Hematopoietic multipotent progenitor cell treated with erythropoietin and hydrocortisone succinate and interleukin-3 and kit ligand, for 4 days (in vitro differentiated cells): ENCODE measurements around the gene SMIM5.
"Not testable (repeated sequence)": the region's sequence is repeated elsewhere in the genome, so short reads cannot be mapped to it uniquely, and the experiment has no call there.

Source experiments
- DNase-seq: peaks from one replicate; pipeline ENCODE4 v3.0.0-alpha.2; 2015

The SMIM5 gene

GRCh38 chr17:75626496-75627038 lies 6.7 kb upstream of the SMIM5 start:
- no peak for DNase-seq

DNA sequence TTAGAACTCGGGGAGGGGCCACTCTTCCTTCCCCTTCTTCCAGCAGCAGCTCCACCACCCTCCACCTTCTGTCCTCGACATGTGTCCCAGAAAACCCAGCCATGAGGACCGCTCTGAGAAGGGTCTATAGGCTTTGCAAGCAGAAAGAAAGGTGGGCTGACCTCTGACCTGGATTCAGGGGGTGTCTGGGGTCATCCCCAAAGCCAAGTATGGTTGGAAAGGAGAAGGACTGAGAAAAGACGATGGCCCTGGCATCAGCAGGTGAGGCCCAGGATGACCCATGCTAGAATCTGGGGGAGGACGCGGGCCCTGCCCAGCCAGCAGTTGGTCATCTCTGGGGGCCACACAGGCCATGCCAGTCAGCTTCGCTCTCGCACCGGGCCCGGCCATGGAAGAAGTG lies 6.1 kb upstream of the SMIM5 start:
- DNase-seq = no peak

DNA sequence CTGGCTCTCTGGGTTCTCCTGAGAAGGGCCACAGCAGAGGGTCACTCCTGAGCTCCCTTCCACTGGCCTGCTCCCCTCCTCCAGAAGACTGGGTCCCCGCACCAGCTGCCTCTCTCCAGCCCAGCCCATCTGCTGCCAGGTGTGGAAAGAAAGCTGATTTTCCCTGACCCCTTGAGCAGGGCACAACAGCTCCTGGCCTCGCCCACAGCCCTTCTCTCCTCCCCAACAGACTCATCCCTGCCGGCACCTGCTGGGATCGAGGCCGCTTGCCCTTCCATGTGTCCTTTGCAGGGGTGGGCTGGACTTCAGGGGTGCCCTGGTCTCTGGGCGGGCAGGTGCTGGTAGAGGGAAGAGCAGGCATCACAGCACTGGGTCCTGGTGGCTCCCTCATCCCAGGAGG lies 4.8 kb upstream of the SMIM5 start:
- no peak for DNase-seq

DNA sequence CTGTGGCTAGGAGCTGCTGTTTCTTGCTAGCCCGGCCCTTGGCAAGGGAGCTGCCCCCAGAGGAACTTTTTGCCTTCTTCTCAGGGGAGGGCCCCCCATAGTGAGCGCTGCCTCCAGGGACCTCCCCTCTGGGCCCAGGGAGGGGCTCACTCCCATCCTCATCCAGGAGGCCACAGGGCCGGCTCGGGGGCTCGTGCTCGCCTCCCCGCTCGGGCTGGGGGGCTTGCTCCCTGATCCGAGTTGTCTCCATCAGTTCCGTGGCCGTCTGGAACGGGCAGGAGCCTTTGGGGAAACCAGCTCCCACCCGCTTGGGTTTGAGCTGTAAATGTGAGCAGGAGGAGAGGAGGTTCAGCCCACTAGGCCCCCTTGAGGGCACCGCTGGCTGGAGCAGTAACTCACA lies 4.1 kb upstream of the SMIM5 start:
- no peak for DNase-seq

DNA sequence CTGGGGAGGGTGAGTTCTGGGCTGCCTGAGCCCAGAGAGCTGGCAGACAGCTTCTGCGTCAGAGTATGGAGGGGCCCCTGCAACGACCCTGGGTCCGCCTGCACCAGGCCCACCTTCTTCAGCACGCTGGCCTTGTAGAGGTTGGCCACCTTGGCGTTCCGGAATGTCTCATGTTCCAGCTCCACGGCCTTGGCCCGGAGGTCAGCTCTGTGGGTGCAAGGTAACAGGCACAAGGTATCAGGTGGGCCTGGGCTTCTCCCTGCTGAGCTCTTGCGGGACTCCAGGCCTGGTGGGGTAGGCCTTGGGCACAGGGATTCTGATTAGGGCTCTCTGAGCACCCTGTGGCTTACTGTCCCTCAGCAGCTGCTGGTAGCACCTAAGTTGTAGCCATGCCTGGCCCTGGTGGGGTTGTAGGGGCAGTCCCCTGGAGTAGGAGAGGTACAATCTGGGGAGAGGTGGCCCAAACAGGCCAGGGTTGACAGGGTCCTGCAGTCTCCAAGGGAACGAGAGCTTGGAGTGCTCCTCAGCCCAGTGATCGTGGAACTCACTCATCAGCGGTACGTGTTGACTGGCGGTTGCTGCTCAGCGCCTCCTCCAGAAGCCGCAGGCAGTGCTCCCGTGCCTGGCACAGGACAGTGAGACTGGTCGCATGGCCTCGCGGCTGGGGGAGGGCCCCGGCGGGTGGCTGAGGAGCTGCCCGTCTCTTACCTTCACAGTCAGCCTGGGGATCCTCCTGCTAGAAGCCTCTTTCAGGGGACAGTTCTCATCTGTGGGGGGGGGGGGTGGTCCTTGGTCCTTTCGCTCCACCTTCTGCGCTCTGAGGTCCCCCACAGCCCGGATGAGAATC lies 2.9 kb upstream of the SMIM5 start:
- no peak for DNase-seq

DNA sequence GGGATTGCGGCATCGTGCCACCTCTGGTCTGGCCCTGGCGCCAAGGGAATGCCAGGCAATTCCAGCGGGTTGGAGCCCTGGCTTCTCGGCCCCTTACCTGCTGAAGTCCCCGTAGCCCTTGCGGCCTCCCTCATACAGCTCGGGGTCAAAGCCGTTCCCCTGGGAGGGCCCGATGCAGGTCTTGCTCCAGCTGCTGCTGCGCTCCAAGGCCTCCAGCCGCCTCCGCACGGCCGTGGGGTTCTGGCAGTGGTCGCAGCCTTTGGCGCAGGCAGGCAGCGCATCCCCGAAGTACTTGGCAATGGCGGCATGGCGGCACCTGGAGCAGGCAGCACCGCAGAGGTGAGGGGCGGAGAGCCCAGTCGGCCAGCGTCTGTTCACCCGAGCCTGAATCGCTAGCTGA lies 1.9 kb upstream of the SMIM5 start:
- DNase-seq = no peak

GRCh38 chr17:75632428-75632827 lies 806 bp upstream of the SMIM5 start:
- no peak for DNase-seq

- peak; percentile 96 for DNase-seq
Measured at GRCh38 chr17:75633486-75634375, 497 bp downstream of the SMIM5 start.

- DNase-seq = no peak
Measured at GRCh38 chr17:75634376-75634740, 1.1 kb downstream of the SMIM5 start.

DNA sequence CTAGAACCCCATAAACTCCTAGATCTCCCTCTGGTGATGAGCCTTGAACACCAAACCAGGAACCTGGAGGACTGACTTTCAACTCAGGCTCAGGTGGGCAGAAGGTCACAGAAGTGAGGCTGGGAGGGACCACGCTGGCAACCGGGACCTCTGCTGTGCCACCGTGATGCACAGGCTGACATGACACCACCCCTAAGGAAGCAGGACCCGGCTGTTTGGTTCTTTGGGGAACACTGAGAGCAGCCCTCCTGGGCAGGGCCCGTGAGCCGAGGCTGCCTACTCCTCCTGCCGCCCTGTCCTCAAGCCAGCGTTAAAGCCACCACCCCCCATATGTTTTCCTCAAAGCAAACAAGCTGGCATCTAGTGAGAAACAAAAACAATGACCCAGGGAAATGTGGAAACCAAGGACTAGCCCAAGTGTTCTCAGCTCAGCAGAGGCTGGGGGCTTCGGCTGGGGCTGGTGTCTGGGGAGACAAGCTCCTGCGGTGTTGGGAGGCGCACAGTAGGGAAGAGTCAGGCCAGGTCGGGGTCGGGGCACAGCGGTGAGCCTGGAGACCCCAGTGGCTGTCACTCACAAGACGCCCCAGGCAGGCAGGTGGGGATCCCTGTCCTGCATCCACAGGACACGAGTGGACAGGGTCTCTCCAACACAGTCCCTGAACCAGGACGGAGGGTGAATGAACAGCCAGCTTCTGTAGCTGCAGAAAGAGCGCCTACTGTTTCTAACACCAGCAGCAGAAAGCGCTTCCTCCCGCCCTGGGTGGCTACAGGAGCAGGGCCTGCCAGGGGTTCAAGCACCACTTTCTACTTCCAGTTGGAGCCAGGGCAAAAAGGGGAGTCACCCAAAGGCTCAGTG lies 1.7 kb downstream of the SMIM5 start:
- DNase-seq = no peak

DNA sequence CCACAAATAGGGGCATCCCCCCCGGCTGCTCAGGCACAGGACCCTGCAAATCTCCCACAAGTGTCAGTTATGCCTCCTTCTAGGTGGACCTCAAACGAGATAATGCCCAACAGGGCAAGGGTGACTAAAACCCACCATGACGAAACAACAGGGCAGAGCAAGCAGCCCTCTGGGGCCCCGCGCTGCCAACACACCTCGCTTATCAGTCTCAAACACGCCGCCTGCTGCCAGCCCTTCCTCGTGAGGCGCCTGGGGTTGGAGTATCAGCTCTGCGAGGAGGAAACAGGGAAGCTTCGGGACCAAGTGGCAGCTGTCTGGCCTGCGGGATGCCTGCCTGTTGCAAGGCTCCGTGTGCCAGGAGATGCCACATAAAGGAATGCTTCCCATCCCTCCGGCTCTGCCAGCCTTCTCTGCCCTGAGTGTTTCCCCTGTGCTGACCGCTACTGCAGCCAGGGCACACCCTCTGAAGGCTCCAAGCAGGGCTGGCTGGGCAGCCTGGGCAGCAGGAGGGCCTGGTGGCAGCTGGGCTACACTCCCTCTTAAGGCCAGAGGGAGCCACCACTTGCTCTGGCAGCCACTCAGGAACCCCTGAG lies 2.5 kb downstream of the SMIM5 start:
- DNase-seq = peak; percentile 98

DNA sequence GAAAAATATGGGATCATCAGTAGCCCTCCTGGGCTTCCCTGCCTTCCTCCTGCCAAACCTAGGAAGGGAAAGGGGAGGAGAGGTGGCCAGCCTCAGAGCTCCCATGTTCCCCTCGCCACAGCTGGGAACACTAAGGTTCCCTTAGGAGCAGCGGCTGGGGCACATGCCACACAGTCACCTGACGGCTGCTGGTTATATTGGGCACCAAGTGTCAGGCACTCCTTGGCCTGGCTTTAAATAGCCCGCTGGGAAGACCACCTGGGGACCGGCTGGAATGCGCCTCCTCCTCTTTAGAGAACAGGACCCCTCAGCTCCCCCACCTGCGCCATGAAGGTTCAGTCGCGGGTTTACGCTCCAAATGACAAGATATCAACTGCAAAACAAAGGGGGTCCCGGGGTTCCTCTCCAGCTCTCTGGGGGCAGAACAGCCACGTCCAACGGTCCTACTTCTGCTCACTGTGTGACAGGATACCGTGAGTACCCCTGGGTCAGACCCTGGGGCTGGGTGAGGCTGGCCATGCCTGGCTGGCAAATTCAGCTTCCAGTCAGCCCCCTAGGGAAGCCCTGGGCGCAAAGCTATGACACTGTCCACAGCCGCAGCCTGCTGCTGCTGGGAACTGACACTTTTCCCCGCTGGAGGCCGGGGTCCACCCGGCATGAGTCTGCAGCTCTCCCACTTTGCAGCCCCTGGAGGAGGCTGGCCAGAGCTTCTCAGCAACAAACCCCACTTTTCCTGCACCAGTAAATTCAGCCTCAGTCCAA lies 3.3 kb downstream of the SMIM5 start:
- no peak for DNase-seq

DNA sequence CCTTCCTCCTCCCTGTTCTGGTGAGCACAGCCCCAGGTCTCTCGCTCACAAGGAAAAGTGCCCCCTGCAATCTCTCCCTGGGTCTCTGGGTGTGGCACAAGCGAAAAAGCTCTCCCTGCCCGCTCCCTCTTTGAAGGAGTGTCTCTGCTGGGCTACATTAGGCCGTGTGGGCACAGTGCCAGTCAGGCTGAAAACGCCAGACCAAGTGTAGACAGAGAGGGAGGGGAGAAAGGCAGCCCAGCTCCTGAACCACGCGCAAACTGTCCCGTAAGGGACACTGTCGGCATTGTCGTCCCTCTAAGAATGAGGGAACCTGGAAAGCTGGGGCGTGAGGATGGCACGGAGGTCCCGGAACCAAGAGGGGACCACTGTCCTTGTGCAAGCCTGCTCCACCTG lies 3.9 kb downstream of the SMIM5 start:
- DNase-seq = peak; percentile 83

DNA sequence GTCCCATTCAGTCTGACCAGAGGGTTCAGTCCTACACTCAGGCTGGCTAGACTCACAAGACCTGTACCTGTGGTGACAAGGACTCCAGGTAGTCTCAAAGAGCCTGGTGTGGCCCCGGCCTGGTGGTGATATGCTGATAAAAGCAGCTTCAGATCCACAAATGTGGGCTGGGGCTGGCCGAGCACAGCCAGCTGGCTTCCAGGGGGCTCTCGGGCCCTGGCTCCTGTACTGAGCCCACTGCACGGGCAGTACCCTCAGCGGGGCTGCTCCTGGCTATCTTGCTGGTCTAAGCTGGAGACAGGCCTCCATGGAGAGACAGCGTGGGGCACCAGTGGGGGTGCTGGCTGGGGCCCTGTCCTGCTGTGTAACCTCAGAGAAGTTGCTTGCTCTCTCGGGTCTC lies 4.3 kb downstream of the SMIM5 start:
- DNase-seq = no peak

- not testable (repeated sequence) for DNase-seq
Measured at GRCh38 chr17:75638039-75638438, 4.8 kb downstream of the SMIM5 start.

DNA sequence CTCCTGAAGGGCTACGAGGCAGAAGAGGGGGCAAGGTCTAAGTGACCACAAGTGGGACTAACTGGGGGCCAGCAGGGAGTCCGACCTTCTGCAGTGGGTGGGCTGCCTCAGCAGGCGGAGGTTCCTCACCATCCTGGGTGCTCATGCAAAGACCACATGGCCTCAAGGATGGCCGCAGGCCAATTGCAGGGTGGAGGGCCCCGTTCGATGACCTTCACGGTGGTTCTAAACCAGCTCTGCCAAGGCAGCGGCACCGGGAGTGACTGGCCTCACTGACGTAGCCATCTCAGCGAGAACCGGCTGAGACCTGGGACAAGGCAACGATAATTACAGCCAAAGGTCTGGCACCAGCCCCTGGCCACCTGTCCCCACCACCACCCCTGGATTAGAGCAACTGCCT lies 5.7 kb downstream of the SMIM5 start:
- DNase-seq = no peak

DNA sequence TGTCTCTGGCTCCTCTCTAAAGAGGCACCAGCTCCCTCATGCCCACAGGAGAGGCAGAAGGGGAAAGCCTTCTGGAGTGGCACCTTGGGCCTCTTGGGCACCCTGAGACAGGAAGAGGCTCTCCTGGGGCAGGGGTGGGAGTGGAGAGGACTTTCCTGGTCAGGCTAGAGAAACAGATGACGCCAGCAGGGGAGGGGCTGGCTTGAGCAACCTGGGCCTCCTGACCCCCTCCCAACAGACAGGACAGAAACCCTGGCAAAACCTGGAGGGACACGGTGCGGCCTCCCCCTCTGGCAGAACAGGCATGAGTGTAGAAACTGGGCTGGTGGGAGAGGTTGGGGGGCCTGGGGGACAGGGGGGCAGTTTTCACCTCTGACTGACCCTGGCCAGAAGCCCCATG lies 6.1 kb downstream of the SMIM5 start:
- no peak for DNase-seq

GRCh38 chr17:75639771-75640555 lies 6.7 kb downstream of the SMIM5 start:
- DNase-seq = no peak

- DNase-seq = no peak
Measured at GRCh38 chr17:75640556-75641119, 7.4 kb downstream of the SMIM5 start.

DNA sequence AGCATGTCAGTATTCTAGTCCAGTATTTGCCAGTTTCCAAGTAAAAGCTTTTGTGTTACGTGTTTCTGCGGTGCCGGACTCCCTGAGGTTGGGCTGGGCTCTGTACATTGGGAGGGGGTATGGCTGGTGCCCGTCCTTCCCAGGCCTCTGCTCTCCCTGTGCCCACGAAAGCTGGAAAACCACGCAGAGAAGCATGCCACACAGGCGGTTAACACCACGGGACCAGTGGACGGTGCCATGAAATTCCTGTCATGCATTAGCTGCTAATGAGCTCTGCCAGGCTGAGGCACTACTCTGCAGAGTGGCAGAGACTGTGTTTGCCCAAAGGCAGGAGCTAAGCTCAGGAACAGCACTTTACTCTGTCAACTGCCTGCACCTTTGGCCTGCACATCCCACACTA lies 8.1 kb downstream of the SMIM5 start:
- no peak for DNase-seq
